Spleen (tissue), 11 donors: ENCODE data around the gene PRDM5. TPM values are rescaled to one million over a fixed set of nuclear protein-coding genes. Genes with fewer than 3 reads are reported as not detected.

Source experiments
- DNase-seq: peaks from one replicate; pipeline ENCODE4 v3.0.0-alpha.2; 2020
- H3K27ac ChIP-seq, 8 donors: fragments of 200-600 bp; sonication (generic) in 7 of 8; 1 replicate in 4 of 8; 2 replicates in 4 of 8; pipeline versions ENCODE4 v1.5.0 to v1.8.0; 2016 to 2021; ENCODE audit warnings: inconsistent platforms in 4 of 8, mild to moderate bottlenecking in 4 of 8, moderate library complexity in 1 of 8
- H3K27me3 ChIP-seq, 7 donors: fragments of 200-600 bp; sonication (generic) in 6 of 7; replicated peaks in 1 of 7; 1 replicate in 4 of 7; 2 replicates in 3 of 7; pipeline versions ENCODE4 v1.5.0 to v1.8.0; 2016 to 2021; ENCODE audit warnings: inconsistent platforms in 3 of 7, mild to moderate bottlenecking in 1 of 7
- H3K36me3 ChIP-seq, 6 donors: fragments of 200-600 bp; sonication (generic) in 5 of 6; 1 replicate in 4 of 6; 2 replicates in 2 of 6; pipeline versions ENCODE4 v1.5.0 to v1.8.0; 2016 to 2021; ENCODE audit warnings: inconsistent platforms in 2 of 6
- H3K4me1 ChIP-seq, 6 donors: fragments of 200-600 bp; sonication (generic) in 5 of 6; 1 replicate in 3 of 6; 2 replicates in 3 of 6; pipeline versions ENCODE4 v1.5.0 to v1.8.0; 2016 to 2021; ENCODE audit warnings: inconsistent platforms in 3 of 6
- H3K4me3 ChIP-seq, 8 donors: fragments of 200-600 bp; sonication (generic) in 7 of 8; 1 replicate in 4 of 8; 2 replicates in 4 of 8; pipeline versions ENCODE4 v1.5.0 to v1.8.0; 2016 to 2021; ENCODE audit warnings: inconsistent platforms in 4 of 8, mild to moderate bottlenecking in 4 of 8, moderate library complexity in 2 of 8
- H3K9me3 ChIP-seq, 8 donors: fragments of 200-600 bp; sonication (generic) in 7 of 8; 1 replicate in 4 of 8; 2 replicates in 4 of 8; pipeline versions ENCODE4 v1.5.0 to v1.8.0; 2016 to 2021; ENCODE audit warnings: inconsistent platforms in 4 of 8
- POLR2A ChIP-seq, 3 donors: fragments of 450-650 bp; IDR thresholded peaks; one replicate each; pipeline ENCODE4 v1.5.1; 2017; ENCODE audit warnings: antibody characterized with exemption in 3 of 3, mild to moderate bottlenecking in 1 of 3
- POLR2AphosphoS5 ChIP-seq, 3 donors: sonication (generic); formaldehyde crosslinking; IDR thresholded peaks; one replicate each; pipeline ENCODE4 v1.5.1; 2017; ENCODE audit warnings: antibody characterized with exemption in 3 of 3
- WGBS, 5 donors: extraction: QIAGEN DNeasy Blood & Tissue Kit in 3 of 5; methylation state at CpG; one replicate each; pipeline versions ENCODE4 v1.1.5 to v1.1.7; 2013 to 2018; 5-methylcytosine and 5-hydroxymethylcytosine counted together
- intact Hi-C: fragments of 100-400 bp; cut with DNase I; formaldehyde crosslinking; loops from one replicate; pipeline ENCODE4 v1.15.0; 2023; ENCODE audit warnings: low total_unique reads
- polyA plus RNA-seq, 3 donors: library from polyadenylated mRNA; stranded (reverse); fragments of 200-250 nt; gene quantifications; one replicate each; pipeline ENCODE4 v1.2.1, GENCODE V29; 2013
- total RNA-seq, 7 donors: library from RNA; depleted of rRNA in 3 of 7; stranded (reverse); fragments of >200 nt in 3 of 7; fragmentation: NEBNext Ultra II Directional in 4 of 7; extraction: Animal tissue kit (Norgen Biotek cat#: 25700) in 4 of 7; gene quantifications; one replicate each; pipeline versions ENCODE4 v1.1.0 to v1.2.1, GENCODE V29; 2016 to 2021
- TF ChIP-seq, protein P1 (sequence below), 11 experiments: fragments of 200-600 bp in 7 of 11; fragments of 450-650 bp in 4 of 11; sonication (generic) in 4 of 11; IDR thresholded peaks in 8 of 11; conservative IDR thresholded peaks in 3 of 11; 1 replicate in 7 of 11; 2 replicates in 4 of 11; pipeline versions ENCODE4 v1.4.0 to v1.8.0; 2016 to 2021; ENCODE audit warnings: antibody characterized with exemption in 11 of 11, inconsistent platforms in 4 of 11, mild to moderate bottlenecking in 1 of 11
- donor health status: healthy with polysubstance abuse.
- donor health status: DM: no; HTN: no; CAD: no; lungs with moderate emphysema.
- donor health status: DM: no; HTN: no; CAD: no.
- donor health status: Bipolar disorder and iron deficiency.
- donor health status: healthy.
- donor health status: DM: no; HTN: no; CAD: no.
- donor health status: DM: yes; HTN: yes; CAD: no.

PRDM5 gene
- total and polyA plus RNA-seq, 10 donors: 0.50 to 14.5 (median 7.6) TPM

DNA sequence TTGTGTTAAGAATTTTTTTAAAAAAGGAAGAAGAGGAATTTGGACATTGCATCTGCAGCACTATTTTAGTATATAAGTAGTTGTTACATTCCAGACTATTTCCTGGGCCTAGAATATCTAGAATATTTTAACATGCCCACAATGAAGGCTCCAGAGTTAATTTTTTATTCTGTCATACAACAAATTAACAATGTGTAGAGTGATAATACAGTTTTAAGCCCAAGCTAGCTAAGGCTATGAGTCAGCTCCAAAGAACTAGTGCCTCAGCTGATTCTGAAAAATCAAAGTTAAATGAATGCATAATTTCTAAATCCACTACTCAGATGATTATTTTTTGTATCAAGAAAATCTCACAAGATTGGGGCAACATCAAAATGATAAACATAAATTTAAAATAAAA lies 231.4 kb downstream of the PRDM5 start:
- DNase-seq: no peak
- H3K4me3 ChIP-seq: no peak overlapping the region
- no peak for TF ChIP-seq POLR2AphosphoS5 (IDR thresholded peaks at IDR 0.05)
- TF ChIP-seq, protein P1, sequence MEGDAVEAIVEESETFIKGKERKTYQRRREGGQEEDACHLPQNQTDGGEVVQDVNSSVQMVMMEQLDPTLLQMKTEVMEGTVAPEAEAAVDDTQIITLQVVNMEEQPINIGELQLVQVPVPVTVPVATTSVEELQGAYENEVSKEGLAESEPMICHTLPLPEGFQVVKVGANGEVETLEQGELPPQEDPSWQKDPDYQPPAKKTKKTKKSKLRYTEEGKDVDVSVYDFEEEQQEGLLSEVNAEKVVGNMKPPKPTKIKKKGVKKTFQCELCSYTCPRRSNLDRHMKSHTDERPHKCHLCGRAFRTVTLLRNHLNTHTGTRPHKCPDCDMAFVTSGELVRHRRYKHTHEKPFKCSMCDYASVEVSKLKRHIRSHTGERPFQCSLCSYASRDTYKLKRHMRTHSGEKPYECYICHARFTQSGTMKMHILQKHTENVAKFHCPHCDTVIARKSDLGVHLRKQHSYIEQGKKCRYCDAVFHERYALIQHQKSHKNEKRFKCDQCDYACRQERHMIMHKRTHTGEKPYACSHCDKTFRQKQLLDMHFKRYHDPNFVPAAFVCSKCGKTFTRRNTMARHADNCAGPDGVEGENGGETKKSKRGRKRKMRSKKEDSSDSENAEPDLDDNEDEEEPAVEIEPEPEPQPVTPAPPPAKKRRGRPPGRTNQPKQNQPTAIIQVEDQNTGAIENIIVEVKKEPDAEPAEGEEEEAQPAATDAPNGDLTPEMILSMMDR (IDR thresholded peaks at IDR 0.05 in 8 of 11, conservative IDR thresholded peaks at IDR 0.05 in 3 of 11): no peak
- no peak for TF ChIP-seq POLR2A (IDR thresholded peaks at IDR 0.05)
- H3K36me3 ChIP-seq: no peaks in the 10 kb centered on the region
- no peaks in the 10 kb centered on the region for H3K9me3 ChIP-seq
- H3K4me1 ChIP-seq: no peaks in the 10 kb centered on the region
- no peaks in the 10 kb centered on the region for H3K27me3 ChIP-seq
- H3K27ac ChIP-seq: no peak overlapping the region
- intact Hi-C loops: no loop called here

DNA sequence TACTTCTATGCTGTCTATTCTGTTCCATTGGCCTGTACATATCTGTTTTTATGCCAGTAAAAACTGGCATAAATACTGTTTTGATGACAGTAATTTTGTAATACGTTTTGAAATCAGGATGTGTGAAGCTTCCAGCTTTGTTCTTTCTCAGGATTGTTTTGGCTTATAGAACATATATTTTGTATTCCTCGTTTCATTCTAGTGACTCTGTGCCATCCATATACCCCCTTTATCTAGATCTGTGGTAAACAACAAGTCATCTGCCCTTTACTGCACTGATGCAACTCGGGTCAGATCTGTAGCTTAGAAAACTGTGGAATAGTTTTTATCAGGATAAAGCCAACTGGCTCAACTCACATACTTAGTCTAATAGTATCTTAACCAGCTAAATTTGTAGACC lies 233.7 kb downstream of the PRDM5 start:
- Histone ChIP-seq H3K4me1 (no peaks in the 10 kb centered on the region), H3K36me3 (no peaks in the 10 kb centered on the region), H3K27me3 (no peaks in the 10 kb centered on the region), H3K4me3 (no peak overlapping the region), H3K9me3 (no peaks in the 10 kb centered on the region), H3K27ac (no peak overlapping the region)
- WGBS, 5 donors: 62 to 86% (median 68%) methylated on average over 3 of the region's 3 CpGs
- TF ChIP-seq, protein P1 (IDR thresholded peaks at IDR 0.05 in 8 of 11, conservative IDR thresholded peaks at IDR 0.05 in 3 of 11): no peak
- TF ChIP-seq POLR2AphosphoS5 (IDR thresholded peaks at IDR 0.05) (no peak), POLR2A (IDR thresholded peaks at IDR 0.05) (no peak)
- DNase-seq: no peak
- intact Hi-C loops: no loop called here

DNA sequence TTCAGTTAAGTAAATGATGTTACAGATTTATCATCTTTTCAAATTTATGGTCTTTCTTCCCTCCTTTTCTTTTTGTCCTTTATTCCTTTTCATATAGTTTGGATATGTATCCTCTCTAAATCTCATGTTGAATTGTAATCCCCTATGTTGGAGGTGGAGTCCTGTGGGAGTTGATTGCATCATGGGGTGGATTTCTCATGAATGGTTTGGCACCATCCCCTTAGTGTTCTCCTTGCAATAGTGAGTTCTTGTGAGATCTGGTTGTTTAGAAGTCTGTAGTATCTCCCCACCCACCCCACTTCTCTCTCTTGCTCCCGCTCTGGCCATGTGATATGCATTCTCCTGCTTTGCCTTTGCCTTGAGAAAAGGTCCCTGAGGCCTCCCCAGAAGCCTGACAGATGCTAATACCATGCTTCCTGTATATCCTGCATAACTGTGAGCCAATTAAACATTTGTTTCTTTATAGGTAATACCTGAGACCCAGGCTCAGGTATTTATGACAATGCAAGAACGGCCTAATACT lies 236.7 kb downstream of the PRDM5 start:
- intact Hi-C loops: no loop called here
- H3K9me3 ChIP-seq: no peaks in the 10 kb centered on the region
- WGBS, 5 donors: 79 to 92% (median 86%) methylated on average over 2 of the region's 2 CpGs
- H3K4me3 ChIP-seq: no peak overlapping the region
- no peaks in the 10 kb centered on the region for H3K27me3 ChIP-seq
- no peaks in the 10 kb centered on the region for H3K4me1 ChIP-seq
- no peaks in the 10 kb centered on the region for H3K36me3 ChIP-seq
- DNase-seq: no peak
- TF ChIP-seq POLR2AphosphoS5 (IDR thresholded peaks at IDR 0.05): no peak
- TF ChIP-seq POLR2A (IDR thresholded peaks at IDR 0.05): no peak
- TF ChIP-seq, protein P1 (IDR thresholded peaks at IDR 0.05 in 8 of 11, conservative IDR thresholded peaks at IDR 0.05 in 3 of 11): no peak
- H3K27ac ChIP-seq: no peak overlapping the region

DNA sequence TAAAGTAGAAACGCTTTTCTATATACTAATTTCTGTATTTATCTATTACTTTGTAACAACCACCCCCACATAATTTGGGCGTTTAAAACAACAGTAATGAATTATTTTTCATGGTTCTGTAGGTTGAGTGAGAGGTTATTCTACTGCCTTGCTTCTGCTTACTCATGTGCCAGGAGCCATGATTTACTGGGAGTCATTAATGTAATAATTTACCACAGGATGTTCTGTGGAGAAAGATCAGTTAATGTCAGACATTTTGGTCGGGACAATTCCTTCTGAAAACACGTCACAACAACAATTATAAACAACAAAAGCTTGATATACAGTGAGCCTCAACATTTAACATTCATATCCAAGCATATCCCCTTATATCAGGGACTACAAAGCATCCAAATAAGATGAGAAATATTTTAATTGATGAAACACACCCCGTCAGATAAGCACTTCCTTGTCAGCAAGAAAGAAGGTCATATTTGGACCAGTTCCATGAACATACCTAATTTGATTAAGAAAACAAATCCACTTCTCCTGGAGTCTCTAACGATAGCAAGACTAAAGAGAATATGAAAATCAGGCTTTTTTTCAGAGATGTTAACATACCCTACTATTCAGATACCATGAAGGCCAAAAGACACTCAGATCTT lies 238.5 kb downstream of the PRDM5 start:
- intact Hi-C loops: no loop called here

More for the DNA sequence above, 238.5 kb downstream of the PRDM5 start:
- peaks cover 0 to 7% (median 0%) of the 10 kb centered on the region in 8 donors for H3K9me3 ChIP-seq
- H3K27ac ChIP-seq: no peak overlapping the region
- TF ChIP-seq, protein P1 (IDR thresholded peaks at IDR 0.05 in 8 of 11, conservative IDR thresholded peaks at IDR 0.05 in 3 of 11): no peak
- TF ChIP-seq POLR2A (IDR thresholded peaks at IDR 0.05) (no peak), POLR2AphosphoS5 (IDR thresholded peaks at IDR 0.05) (no peak)
- WGBS, 5 donors: 29 to 51% (median 39%) methylated on average over 6 of the region's 6 CpGs
- no peaks in the 10 kb centered on the region for H3K27me3 ChIP-seq
- H3K4me1 ChIP-seq: no peaks in the 10 kb centered on the region
- H3K36me3 ChIP-seq: no peaks in the 10 kb centered on the region
- no peak for DNase-seq
- no peak overlapping the region for H3K4me3 ChIP-seq
